A673 (cell line): ENCODE data around the gene ERVFRD-1.

Experiments used
- EZH2 ChIP-seq: fragments of 200-600 bp; sonication (generic); IDR thresholded peaks from 2 replicates; pipeline ENCODE4 v1.6.1; 2017; ENCODE audit warnings: borderline replicate concordance, low read depth, mild to moderate bottlenecking, mixed read lengths, antibody characterized with exemption, low read length; ENCODE audit not compliant: poor library complexity, severe bottlenecking
- TF ChIP-seq, protein P1 (sequence below): fragments of 300-800, 200-600 bp; sonication (generic); conservative IDR thresholded peaks from 2 replicates; pipeline ENCODE4 v1.5.1; 2017; ENCODE audit warnings: low read depth, mild to moderate bottlenecking, antibody characterized with exemption, low read length, moderate library complexity, mixed read lengths

DNA sequence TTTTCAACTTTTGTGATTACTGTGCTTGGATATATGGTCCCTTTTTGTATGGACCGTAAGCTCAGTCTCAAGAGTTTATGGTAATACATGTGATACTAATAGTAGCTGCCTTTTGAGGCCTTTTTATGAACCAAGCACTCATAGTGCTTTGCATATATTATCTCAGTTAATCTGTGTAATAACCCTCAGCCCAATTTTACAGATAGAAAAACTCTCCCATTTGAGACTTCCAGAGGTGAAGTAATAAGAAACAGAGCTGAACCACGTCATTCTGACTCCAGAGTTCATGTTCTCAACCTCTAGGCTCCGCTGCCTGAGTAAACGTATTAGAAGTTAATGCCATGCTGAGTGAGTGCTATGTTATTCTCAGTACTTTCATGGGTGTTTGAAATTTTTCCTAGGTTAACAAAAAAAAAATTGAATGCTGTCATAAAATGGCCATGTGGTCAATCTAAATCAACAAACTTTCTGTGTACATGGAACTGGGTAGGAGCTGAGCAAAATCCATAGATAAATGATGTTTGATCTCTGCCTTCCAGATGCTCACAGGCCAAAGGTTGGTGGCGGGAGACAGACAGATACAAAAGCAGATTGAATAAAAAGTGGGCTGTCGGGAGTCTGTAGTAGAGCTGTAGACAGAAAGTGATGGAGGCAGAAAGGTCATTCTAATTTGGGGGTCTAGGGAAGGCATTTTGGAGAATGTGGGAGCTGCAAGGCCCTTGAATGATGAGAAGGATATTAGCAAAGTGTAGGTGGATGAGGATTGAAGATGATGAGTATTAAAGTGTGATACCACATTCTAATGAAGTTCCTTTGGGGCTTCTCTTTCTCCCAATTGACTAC, 44.8 kb downstream of the ERVFRD-1 start:
- TF ChIP-seq, protein P1, sequence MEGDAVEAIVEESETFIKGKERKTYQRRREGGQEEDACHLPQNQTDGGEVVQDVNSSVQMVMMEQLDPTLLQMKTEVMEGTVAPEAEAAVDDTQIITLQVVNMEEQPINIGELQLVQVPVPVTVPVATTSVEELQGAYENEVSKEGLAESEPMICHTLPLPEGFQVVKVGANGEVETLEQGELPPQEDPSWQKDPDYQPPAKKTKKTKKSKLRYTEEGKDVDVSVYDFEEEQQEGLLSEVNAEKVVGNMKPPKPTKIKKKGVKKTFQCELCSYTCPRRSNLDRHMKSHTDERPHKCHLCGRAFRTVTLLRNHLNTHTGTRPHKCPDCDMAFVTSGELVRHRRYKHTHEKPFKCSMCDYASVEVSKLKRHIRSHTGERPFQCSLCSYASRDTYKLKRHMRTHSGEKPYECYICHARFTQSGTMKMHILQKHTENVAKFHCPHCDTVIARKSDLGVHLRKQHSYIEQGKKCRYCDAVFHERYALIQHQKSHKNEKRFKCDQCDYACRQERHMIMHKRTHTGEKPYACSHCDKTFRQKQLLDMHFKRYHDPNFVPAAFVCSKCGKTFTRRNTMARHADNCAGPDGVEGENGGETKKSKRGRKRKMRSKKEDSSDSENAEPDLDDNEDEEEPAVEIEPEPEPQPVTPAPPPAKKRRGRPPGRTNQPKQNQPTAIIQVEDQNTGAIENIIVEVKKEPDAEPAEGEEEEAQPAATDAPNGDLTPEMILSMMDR = no peak
- no peak for TF ChIP-seq EZH2
